Spleen (tissue), 7 donors: Measurements from ENCODE around the gene UACA.

Source experiments
- POLR2A ChIP-seq, 3 donors: fragments of 450-650 bp; IDR thresholded peaks; one replicate each; pipeline ENCODE4 v1.5.1; 2017; ENCODE audit warnings: antibody characterized with exemption in 3 of 3, mild to moderate bottlenecking in 1 of 3
- POLR2AphosphoS5 ChIP-seq, 3 donors: sonication (generic); formaldehyde crosslinking; IDR thresholded peaks; one replicate each; pipeline ENCODE4 v1.5.1; 2017; ENCODE audit warnings: antibody characterized with exemption in 3 of 3
- TF ChIP-seq, protein P1 (sequence below), 11 experiments: fragments of 200-600 bp in 7 of 11; fragments of 450-650 bp in 4 of 11; sonication (generic) in 4 of 11; IDR thresholded peaks in 8 of 11; conservative IDR thresholded peaks in 3 of 11; 1 replicate in 7 of 11; 2 replicates in 4 of 11; pipeline versions ENCODE4 v1.4.0 to v1.8.0; 2016 to 2021; ENCODE audit warnings: antibody characterized with exemption in 11 of 11, inconsistent platforms in 4 of 11, mild to moderate bottlenecking in 1 of 11
- donor health status: DM: no; HTN: no; CAD: no; lungs with moderate emphysema.
- donor health status: DM: no; HTN: no; CAD: no.
- donor health status: DM: no; HTN: no; CAD: no.

DNA sequence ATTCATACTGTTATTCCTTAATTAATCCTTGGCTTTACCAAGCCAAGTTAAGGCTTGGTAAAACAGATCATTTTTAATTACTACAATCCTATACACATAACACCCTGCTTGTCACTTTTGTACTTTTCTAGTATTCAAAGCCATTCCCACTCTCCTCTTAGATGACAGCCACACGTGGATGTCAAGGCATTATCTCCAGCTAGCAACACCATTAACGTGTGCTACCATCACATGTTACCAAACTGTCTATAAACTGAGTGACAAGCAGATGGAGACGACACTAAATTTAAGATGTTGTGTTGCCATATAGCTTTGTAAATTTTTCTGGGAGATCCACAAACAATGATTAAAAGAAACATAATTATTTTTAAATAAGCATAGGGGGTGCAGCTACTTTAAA is 103.7 kb downstream of the UACA start:
- TF ChIP-seq, protein P1, sequence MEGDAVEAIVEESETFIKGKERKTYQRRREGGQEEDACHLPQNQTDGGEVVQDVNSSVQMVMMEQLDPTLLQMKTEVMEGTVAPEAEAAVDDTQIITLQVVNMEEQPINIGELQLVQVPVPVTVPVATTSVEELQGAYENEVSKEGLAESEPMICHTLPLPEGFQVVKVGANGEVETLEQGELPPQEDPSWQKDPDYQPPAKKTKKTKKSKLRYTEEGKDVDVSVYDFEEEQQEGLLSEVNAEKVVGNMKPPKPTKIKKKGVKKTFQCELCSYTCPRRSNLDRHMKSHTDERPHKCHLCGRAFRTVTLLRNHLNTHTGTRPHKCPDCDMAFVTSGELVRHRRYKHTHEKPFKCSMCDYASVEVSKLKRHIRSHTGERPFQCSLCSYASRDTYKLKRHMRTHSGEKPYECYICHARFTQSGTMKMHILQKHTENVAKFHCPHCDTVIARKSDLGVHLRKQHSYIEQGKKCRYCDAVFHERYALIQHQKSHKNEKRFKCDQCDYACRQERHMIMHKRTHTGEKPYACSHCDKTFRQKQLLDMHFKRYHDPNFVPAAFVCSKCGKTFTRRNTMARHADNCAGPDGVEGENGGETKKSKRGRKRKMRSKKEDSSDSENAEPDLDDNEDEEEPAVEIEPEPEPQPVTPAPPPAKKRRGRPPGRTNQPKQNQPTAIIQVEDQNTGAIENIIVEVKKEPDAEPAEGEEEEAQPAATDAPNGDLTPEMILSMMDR (IDR thresholded peaks at IDR 0.05 in 8 of 11, conservative IDR thresholded peaks at IDR 0.05 in 3 of 11) = no peak
- TF ChIP-seq POLR2A (IDR thresholded peaks at IDR 0.05) = no peak
- TF ChIP-seq POLR2AphosphoS5 (IDR thresholded peaks at IDR 0.05) = no peak
